GF-D8 (cell line): ENCODE results near the gene CCL23.
"Not testable (repeated sequence)": the region's sequence is repeated elsewhere in the genome, so short reads cannot be mapped to it uniquely, and the experiment has no call there.

Source experiments
- DNase-seq: peaks from one replicate; lab custom pipeline; 2025; lab: John Stamatoyannopoulos, UW

CCL23 gene

GRCh38 chr17:36017799-36018198 is at the start of gene CCL23:
TSS of gene CCL23 (minus strand) at chr17:36017972. CDS start at chr17:36017897, 75 bp downstream.
- no peak for DNase-seq

GRCh38 chr17:36066365-36066985 is 48.7 kb upstream of the CCL23 start:
- no peak for DNase-seq

GRCh38 chr17:36063786-36064541 is 46.2 kb upstream of the CCL23 start, which contains the start of gene CCL18:
TSS of gene CCL18 (plus strand) at chr17:36064272. CDS start at chr17:36064343, 71 bp downstream.
- no peak for DNase-seq

- DNase-seq = no peak
Measured at GRCh38 chr17:36060816-36061215, 43.0 kb upstream of the CCL23 start.

GRCh38 chr17:36059406-36059805 is 41.6 kb upstream of the CCL23 start:
- DNase-seq = no peak

GRCh38 chr17:36057911-36058310 is 40.1 kb upstream of the CCL23 start:
- no peak for DNase-seq

- no peak for DNase-seq
Measured at GRCh38 chr17:36055921-36056520, 38.2 kb upstream of the CCL23 start.

- no peak for DNase-seq
Measured at GRCh38 chr17:36055171-36055570, 37.4 kb upstream of the CCL23 start.

- no peak for DNase-seq
Measured at GRCh38 chr17:36049643-36050042, 31.9 kb upstream of the CCL23 start.

GRCh38 chr17:36048066-36048465 is 30.3 kb upstream of the CCL23 start:
- DNase-seq = no peak

- no peak for DNase-seq
Measured at GRCh38 chr17:36036235-36036634, 18.5 kb upstream of the CCL23 start.

GRCh38 chr17:36034127-36034526 is 16.4 kb upstream of the CCL23 start:
- DNase-seq = no peak

- no peak for DNase-seq
Measured at GRCh38 chr17:36030956-36031355, 13.2 kb upstream of the CCL23 start.

GRCh38 chr17:36027761-36028160 is 10.0 kb upstream of the CCL23 start:
- no peak for DNase-seq

GRCh38 chr17:36024106-36024869 is 6.5 kb upstream of the CCL23 start:
- DNase-seq = no peak

- no peak for DNase-seq
Measured at GRCh38 chr17:36019423-36019822, 1.7 kb upstream of the CCL23 start.

GRCh38 chr17:36016555-36016954 is 1.2 kb downstream of the CCL23 start:
- DNase-seq = no peak

- DNase-seq = not testable (repeated sequence)
Measured at GRCh38 chr17:36015895-36016294, 1.9 kb downstream of the CCL23 start.

GRCh38 chr17:36014946-36015345 is 2.8 kb downstream of the CCL23 start:
- no peak for DNase-seq

GRCh38 chr17:36011201-36011600 is 6.6 kb downstream of the CCL23 start:
- DNase-seq = no peak

- DNase-seq = no peak
Measured at GRCh38 chr17:36008998-36009665, 8.6 kb downstream of the CCL23 start.

- DNase-seq = no peak
Measured at GRCh38 chr17:36004594-36005108, 13.1 kb downstream of the CCL23 start.
